Smooth muscle cell (in vitro differentiated cells): ENCODE data around the gene CSNK2A3. TPM values are rescaled to one million over a fixed set of nuclear protein-coding genes. Genes with fewer than 3 reads are reported as not detected.

Experiments used
- DNase-seq: peaks from one replicate; lab custom pipeline; 2025; ENCODE audit not compliant: unreplicated experiment; lab: John Stamatoyannopoulos, UW
- H2AFZ ChIP-seq: fragments of 200-600 bp; sonication (generic); 2 replicates; pipeline ENCODE4 v1.6.0; 2016; ENCODE audit warnings: antibody characterized with exemption, low read depth, mild to moderate bottlenecking
- H3F3A ChIP-seq: fragments of 200-600 bp; sonication (generic); 2 replicates; pipeline ENCODE4 v1.6.0; 2017; ENCODE audit warnings: antibody characterized with exemption, low read depth
- H3K27ac ChIP-seq: fragments of 200-600 bp; sonication (generic); 2 replicates; pipeline ENCODE4 v1.5.1; 2016; ENCODE audit warnings: low read depth, mild to moderate bottlenecking
- H3K27me3 ChIP-seq: fragments of 200-600 bp; sonication (generic); 2 replicates; pipeline ENCODE4 v1.6.1; 2016; ENCODE audit warnings: low read depth, mild to moderate bottlenecking
- H3K36me3 ChIP-seq: fragments of 200-600 bp; sonication (generic); 2 replicates; pipeline ENCODE4 v1.5.1; 2016; ENCODE audit warnings: low read depth
- H3K4me1 ChIP-seq: fragments of 200-600 bp; sonication (generic); 2 replicates; pipeline ENCODE4 v1.5.1; 2016; ENCODE audit warnings: low read depth
- H3K4me2 ChIP-seq: fragments of 200-600 bp; sonication (generic); 2 replicates; pipeline ENCODE4 v1.6.0; 2016; ENCODE audit warnings: mild to moderate bottlenecking
- H3K4me3 ChIP-seq: fragments of 200-600 bp; sonication (generic); 2 replicates; pipeline ENCODE4 v1.5.1; 2016; ENCODE audit warnings: mild to moderate bottlenecking
- H3K79me2 ChIP-seq: fragments of 200-600 bp; sonication (generic); 2 replicates; pipeline ENCODE4 v1.6.0; 2016; ENCODE audit warnings: low read depth, mild to moderate bottlenecking
- H3K9ac ChIP-seq: fragments of 200-600 bp; sonication (generic); 2 replicates; pipeline ENCODE4 v1.6.0; 2016; ENCODE audit warnings: low read depth
- H3K9me3 ChIP-seq: fragments of 200-600 bp; sonication (generic); replicated peaks from 2 replicates; pipeline ENCODE4 v1.5.1; 2016; ENCODE audit warnings: low read depth
- H4K20me1 ChIP-seq: fragments of 200-600 bp; sonication (generic); 2 replicates; pipeline ENCODE4 v1.6.0; 2016; ENCODE audit warnings: low read depth
- CTCF ChIP-seq: fragments of 200-600 bp; sonication (generic); IDR thresholded peaks from 2 replicates; pipeline ENCODE4 v1.5.1; 2017; ENCODE audit warnings: borderline replicate concordance, mild to moderate bottlenecking, antibody characterized with exemption; ENCODE audit not compliant: insufficient read depth, poor library complexity, severe bottlenecking
- WGBS: methylation state at CpG from one replicate; pipeline ENCODE4 v1.1.7; 2016; ENCODE audit warnings: low lambda C conversion rate; 5-methylcytosine and 5-hydroxymethylcytosine counted together
- polyA plus RNA-seq: library from polyadenylated mRNA; unstranded; fragments of >200 nt; fragmentation: Nextera tagmentation; extraction: Ambion mirVana; gene quantifications from 2 replicates; pipeline ENCODE4 v1.2.1, GENCODE V29; 2016
- total RNA-seq: library from RNA; depleted of rRNA; stranded (reverse); fragments of >200 nt; gene quantifications from 2 replicates; pipeline ENCODE4 v1.2.3, GENCODE V29; 2014

The CSNK2A3 gene
- total and polyA plus RNA-seq, 2 experiments from 2014 or later, result 1.0 to 1.1 TPM

GRCh38 chr11:11318961-11319360, 34.1 kb downstream of the CSNK2A3 start:
- Histone ChIP-seq H3K4me3 (no peak overlapping the region), H3K4me1 (no peaks in the 10 kb centered on the region), H3K27ac (no peak overlapping the region), H3K9ac (no peak overlapping the region), H3K27me3 (no peaks in the 10 kb centered on the region), H2AFZ (no peak overlapping the region), H3K4me2 (no peak overlapping the region), H3K9me3 (no peaks in the 10 kb centered on the region), H3F3A (no peaks in the 10 kb centered on the region), H3K36me3 (no peaks in the 10 kb centered on the region), H4K20me1 (no peaks in the 10 kb centered on the region), H3K79me2 (no peaks in the 10 kb centered on the region)
- no peak for DNase-seq
- no peak for TF ChIP-seq CTCF
- WGBS, result 95% methylated on average over 4 of the region's 4 CpGs

- TF ChIP-seq CTCF, result no peak
- Histone ChIP-seq H3K9ac (no peak overlapping the region), H3K4me1 (no peaks in the 10 kb centered on the region), H2AFZ (no peak overlapping the region), H3K4me2 (no peak overlapping the region), H3F3A (no peaks in the 10 kb centered on the region), H3K27me3 (no peaks in the 10 kb centered on the region), H4K20me1 (no peaks in the 10 kb centered on the region), H3K4me3 (no peak overlapping the region), H3K79me2 (no peaks in the 10 kb centered on the region), H3K27ac (no peak overlapping the region), H3K9me3 (no peaks in the 10 kb centered on the region), H3K36me3 (no peaks in the 10 kb centered on the region)
- DNase-seq, result no peak
- WGBS, result 96% methylated on average over 7 of the region's 7 CpGs
Observed at GRCh38 chr11:11318461-11318860, 34.6 kb downstream of the CSNK2A3 start.

- DNase-seq, result no peak
- Histone ChIP-seq H3K9ac (no peak overlapping the region), H4K20me1 (no peaks in the 10 kb centered on the region), H3K9me3 (no peaks in the 10 kb centered on the region), H3F3A (no peaks in the 10 kb centered on the region), H3K4me2 (no peak overlapping the region), H3K27ac (no peak overlapping the region), H3K36me3 (no peaks in the 10 kb centered on the region), H3K4me1 (no peaks in the 10 kb centered on the region), H3K79me2 (no peaks in the 10 kb centered on the region), H3K4me3 (no peak overlapping the region), H2AFZ (no peak overlapping the region), H3K27me3 (no peaks in the 10 kb centered on the region)
- no peak for TF ChIP-seq CTCF
- WGBS, result 83% methylated on average over 3 of the region's 3 CpGs
Observed at GRCh38 chr11:11316651-11317230, 36.3 kb downstream of the CSNK2A3 start.
